GM18499 (cell line): Measurements from ENCODE around the gene EXOC6.

ENCODE experiments used
- ATAC-seq: cut with Tn5 transposase; IDR thresholded peaks from one replicate; pipeline ENCODE4 v1.9.1; 2021; ENCODE audit warnings: moderate number of reproducible peaks; ENCODE audit not compliant: insufficient read depth, unreplicated experiment

Gene EXOC6

GRCh38 chr10:93060887-93061593, 212.7 kb downstream of the EXOC6 start:
- ATAC-seq = no peak

DNA sequence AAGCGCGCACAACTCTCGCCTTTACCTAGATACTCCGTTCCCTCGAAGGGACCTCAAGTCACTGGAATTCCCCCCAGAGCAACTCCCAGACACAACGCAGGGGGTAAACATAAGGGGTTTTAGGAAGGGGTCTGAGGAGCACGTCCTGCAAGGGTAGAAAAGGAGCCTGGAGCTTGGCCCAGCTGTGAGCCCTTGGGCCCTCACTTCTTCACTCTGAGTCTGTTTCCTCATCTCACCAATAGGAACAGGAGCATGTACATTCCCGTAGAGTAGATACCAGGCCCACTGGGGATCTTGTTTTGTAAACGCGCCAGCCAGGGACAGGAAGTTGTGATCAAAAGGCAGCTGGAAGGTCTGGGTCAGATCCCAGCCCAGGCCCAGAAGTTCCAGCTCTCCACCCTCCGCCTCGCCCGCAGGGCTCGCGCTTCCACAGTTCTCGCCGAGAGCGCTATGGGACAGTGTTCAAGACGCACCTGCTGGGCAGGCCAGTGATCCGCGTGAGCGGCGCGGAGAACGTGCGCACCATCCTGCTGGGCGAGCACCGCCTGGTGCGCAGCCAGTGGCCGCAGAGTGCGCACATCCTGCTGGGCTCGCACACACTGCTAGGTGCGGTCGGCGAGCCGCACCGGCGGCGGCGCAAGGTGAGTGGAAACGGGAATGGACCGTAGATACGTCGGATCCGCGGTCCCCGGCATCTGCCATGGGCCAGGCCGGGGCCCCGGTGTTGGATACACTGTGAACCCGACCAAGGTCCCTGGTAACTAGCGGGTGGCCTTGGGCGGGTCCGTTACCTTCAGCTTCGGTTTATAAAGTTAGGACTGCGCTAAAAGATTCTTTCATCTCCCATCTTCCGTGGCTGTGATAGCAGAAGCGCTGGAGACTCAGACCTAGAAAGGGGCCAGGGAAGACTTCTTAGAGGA, 213.5 kb downstream of the EXOC6 start:
- no peak for ATAC-seq

DNA sequence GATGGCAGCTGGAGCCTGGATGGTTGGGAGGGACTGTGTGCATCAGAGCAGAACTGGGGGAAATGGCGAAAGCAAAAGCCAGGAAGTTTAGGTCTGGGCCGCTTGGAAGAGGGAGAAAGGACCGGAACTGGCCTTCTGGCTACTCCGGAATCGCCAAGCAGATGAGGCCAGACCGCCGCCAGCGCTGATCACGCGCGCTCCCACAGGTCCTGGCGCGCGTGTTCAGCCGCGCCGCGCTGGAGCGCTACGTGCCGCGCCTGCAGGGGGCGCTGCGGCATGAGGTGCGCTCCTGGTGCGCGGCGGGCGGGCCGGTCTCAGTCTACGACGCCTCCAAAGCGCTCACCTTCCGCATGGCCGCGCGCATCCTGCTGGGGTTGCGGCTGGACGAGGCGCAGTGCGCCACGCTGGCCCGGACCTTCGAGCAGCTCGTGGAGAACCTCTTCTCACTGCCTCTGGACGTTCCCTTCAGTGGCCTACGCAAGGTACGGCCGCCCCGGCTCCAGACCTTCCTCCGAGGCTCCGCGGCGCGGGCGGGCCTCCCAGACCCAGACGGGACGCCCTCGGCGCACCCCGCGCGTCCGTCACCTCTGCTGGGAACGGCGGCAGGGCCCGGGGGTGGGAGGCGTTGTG, 214.3 kb downstream of the EXOC6 start:
- ATAC-seq = no peak

- ATAC-seq = no peak
Observed at GRCh38 chr10:93063144-93063976, 215.0 kb downstream of the EXOC6 start.

DNA sequence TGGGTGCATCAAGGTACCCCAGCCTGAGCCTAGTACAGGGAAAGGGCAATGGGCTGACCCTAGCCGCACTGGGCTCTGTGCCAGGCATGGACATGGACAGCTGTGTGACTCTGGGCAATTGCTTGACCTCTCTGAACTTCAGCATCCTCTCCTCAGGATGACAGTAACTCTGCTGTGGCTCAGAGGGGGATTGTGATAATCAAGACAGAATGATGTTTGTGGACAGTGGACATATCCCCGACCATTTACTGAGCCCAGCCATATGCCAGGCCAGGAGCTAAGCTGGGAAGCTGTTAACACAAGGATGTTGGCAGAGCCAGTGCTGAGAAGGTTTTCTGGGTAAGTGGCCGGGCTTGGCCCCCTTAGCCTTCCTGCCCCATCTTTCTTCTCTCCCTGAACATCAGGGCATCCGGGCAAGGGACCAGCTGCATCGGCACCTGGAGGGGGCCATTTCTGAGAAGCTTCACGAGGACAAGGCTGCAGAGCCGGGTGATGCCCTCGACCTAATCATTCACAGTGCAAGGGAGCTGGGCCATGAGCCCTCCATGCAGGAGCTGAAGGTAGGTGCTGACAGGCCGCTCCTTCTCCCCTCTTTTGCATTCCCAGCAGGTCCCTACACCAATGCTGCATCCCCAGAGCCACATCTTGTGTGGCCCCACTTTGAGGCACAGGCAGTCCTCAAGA, 215.8 kb downstream of the EXOC6 start:
- no peak for ATAC-seq

DNA sequence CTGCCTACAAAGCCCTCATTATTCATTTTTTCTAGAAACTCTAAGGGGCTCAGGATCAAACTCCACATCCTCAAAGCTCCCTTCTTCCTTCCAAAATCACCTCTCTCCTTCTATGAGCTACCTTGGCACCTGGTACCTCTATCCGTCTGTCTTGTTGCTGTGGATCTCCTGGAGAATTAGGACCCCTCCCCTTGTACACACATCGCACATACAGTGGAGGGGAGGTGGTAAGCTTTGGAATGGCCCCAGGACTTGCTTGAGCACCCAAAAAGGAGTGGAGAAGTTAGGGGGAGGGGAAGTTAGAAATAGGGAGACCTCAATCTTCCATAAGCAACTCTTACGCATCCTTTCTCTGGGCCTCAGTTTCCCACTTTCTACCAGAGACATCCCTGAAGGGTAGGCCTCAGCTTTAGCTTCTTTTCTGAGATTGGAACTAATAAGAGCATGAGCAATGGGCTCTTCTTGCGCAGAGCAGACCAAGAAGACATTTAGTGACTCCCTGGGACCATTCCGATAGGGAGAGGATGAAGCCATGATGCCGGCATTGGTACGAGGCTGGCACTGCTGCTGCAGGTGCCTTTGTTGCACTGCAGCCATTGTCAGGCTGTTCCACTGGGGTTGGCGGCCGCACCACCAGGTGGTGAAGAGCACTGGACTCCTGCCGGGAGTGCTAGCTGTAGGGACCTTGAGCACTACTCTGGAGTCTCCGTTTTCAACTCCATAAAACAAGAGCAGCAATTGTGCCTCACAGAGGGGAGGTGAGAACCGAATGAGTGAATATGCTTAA, 216.7 kb downstream of the EXOC6 start:
- ATAC-seq = no peak

- ATAC-seq = no peak
Observed at GRCh38 chr10:93065675-93066543, 217.6 kb downstream of the EXOC6 start.

GRCh38 chr10:93066544-93066913, 218.2 kb downstream of the EXOC6 start:
- ATAC-seq = no peak

DNA sequence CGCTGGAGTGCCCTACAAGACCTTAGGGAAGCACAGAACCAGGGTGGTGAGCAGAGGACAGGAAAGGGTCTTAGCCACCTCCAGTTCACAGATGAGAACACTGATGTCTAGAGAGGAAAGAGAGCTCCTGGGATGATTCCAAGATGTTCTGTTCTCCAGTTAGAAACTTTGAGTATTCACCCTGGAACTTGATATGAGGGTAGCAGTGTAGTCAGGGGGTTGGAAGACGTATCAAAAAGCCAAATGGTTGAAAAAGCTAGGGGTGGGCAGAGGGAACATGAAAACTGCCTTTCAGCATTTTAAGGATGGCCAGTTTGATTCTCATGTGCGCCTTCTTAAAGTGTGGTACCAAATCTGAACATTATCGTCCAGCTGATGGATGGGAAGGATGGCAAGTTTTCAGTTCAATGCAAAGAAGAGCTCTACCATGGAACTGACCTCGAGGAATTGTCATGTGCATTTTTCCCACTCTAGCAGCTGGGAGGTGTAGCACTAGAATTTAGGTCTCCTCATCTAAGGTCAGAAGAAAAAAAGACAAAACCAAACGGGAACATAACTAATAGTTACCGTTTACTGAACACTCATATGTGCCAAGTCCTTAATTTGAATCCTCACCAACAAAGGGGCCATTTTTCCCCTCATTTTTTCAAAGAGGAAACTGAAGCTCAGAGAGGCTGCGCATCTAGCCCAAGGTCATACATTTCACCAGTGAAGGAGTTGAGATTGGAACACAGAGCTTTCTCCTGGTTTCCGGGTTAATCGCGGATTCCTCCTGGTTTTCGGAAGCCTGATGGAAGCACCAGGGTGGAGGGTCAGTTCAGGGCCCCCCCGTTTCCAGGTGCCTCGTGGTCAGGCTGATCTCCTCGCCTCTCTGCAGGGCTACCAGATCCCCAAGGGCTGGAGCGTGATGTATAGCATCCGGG, 219.4 kb downstream of the EXOC6 start:
- ATAC-seq = no peak

DNA sequence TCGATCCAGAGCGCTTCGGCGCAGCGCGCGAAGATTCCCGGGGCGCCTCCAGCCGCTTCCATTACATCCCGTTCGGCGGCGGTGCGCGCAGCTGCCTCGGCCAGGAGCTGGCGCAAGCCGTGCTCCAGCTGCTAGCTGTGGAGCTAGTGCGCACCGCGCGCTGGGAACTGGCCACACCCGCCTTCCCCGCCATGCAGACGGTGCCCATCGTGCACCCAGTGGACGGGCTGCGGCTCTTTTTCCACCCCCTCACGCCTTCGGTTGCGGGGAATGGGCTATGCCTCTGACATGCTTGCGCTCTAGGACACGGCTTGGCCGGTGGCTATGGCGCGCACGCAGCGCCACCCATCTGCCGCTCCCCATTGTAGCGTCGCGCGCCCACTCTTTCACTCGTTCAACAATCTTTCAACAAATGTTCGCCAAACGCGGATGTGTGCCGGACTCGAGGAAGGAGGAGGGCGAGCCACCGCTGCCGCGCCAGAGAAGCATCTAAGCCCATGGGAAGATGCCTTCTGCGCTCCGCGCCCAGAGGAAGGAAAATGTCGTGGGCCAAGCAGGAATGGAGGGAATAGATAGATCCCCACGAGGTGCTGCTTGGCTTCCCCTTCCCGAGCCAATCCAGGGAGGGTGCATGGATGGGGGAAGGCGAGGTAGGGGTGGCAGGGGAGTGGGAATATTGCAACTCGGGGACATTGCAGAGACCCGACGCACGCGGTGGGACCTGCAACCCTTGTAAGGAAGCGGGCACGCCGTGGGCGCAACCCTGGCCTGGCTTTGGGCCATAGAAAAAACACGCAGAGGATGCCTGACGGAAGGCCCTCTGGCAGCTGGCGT, 220.3 kb downstream of the EXOC6 start:
- no peak for ATAC-seq

DNA sequence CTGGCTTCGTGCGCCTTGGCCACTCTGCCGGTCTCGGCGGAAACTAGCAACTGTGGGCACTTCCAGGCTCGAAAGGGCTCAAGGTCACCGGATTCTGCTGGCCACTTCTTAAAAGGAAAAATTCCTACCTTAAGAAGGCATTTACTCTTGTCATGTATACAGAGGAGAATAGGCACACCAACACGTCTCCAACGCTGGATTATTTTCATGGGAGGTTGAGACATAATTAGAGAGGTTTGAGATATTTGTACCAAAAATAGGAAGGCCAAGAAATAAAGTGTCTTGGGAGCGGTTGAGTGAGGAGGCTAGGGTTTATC, 220.9 kb downstream of the EXOC6 start:
- no peak for ATAC-seq

DNA sequence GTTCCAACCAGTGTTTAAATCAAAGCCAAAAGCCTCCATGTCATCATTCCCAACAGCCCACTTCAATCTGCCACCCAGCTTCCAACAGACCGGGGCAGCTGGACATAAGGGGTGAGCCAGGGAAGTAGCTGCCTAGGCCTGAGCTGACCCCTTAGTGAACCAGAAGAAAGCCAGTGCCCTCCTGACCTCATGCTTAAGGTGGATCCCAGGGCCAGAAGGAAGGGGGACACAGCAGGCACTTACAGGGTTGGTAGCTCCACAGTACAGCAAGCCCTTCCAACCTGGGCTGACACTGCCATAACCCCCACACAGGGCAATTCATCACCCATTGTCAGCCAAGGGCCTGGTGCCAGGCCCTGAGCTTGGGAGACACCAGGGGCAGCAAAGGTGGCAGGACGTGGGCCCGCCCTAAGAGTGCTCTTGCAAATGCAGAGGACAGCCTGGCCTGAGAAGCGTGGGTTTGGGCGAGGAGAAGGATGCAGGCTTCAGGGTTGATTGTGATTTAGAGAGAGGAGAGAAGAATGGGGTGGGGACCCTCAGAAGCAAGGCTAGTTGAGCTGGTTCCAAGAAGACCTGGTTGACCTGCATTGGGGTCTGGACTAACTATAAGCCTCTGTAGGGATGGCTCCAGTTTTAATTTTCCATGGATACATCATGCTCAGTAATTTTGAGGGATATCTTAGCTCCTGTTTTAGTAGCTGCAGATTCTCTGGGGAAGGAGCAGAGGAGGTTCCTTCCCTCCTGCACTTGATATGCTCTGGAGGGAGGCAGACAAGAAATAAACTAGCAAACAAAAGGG, 222.3 kb downstream of the EXOC6 start:
- no peak for ATAC-seq

DNA sequence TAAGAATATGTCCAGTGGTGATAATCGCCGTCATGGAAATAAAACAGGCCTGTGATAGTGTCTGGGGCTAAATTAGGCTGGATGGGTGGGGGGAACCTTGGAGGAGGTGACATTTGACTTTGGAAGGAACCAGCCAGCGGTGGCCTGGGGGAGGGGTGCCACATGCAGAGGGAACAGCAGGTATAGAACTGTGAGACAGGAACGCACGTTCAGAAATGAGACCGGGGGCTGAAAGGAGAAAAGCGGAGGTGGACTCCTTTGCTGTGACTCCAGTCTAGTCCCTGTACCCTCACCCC, 222.8 kb downstream of the EXOC6 start:
- no peak for ATAC-seq

DNA sequence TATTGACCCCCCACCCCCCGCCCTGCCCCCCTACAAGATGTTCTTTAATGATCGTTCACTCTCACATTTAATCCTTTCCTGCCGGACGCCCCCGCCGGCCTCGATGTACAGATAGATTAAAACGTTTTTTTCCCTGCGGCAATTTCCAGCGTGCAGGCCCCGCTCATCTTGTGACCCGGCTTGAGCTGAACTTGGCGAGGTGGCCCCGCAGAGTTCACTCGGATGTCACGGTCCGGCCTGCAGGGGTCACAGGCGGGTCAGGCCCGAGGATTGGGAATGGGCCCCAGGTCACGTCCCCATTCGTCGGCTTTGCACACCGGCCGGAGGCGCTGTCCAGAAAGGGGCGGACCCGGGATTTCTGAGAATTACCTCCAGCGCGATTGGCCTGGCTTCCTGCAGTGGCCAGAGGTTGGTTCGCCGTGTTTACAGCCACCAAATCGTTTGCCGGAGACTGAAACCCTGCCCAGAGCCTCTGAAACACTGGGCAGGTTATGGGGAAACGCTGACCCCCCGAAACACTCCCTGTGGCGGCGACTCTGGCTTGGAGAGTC, 223.4 kb downstream of the EXOC6 start:
- no peak for ATAC-seq

GRCh38 chr10:93072225-93072712, 223.9 kb downstream of the EXOC6 start:
- no peak for ATAC-seq
